Panc1 (cell line): ENCODE results near the gene KCNMA1. TPM values are rescaled to one million over a fixed set of nuclear protein-coding genes. Genes with fewer than 3 reads are reported as not detected.

Experiments
- ATAC-seq: fragments of 200-7000 bp; cut with Tn5 transposase; 2 replicates; pipeline ENCODE4 v1.9.1; 2020; ENCODE audit warnings: mild to moderate bottlenecking, moderate library complexity
- BruUV-seq: library from RNA; stranded (reverse); fragments of 400-500 nt; replicated peaks from 2 replicates; lab custom pipeline; 2021; lab: Mats Ljungman, UMichigan
- CTCF ChIA-PET: fragments of 300-600 bp; sonication (Branson Sonifier 250); formaldehyde crosslinking; loops from one replicate; lab custom pipeline; 2022; ENCODE audit warnings: antibody characterized with exemption; lab: Charles Lee
- POLR2A ChIA-PET: fragments of 300-600 bp; sonication (Branson Sonifier 250); formaldehyde crosslinking; loops from one replicate; lab custom pipeline; 2022; ENCODE audit warnings: antibody characterized with exemption; lab: Charles Lee
- DNase-seq: peaks from one replicate; pipeline ENCODE4 v3.0.0-alpha.2; 2010; ENCODE audit warnings: low read depth, low spot score
- H3K27ac ChIP-seq: 2 replicates; pipeline ENCODE4 v1.5.1; 2011; ENCODE audit warnings: mild to moderate bottlenecking, low read length, inconsistent platforms
- H3K27me3 ChIP-seq: fragments of 200-500 bp; sonication (Bioruptor generic); 2 replicates; pipeline ENCODE4 v1.6.0; 2014; ENCODE audit warnings: low read length, inconsistent platforms; ENCODE audit not compliant: control insufficient read depth, insufficient read depth
- H3K36me3 ChIP-seq: fragments of 200-500 bp; sonication (Bioruptor generic); 2 replicates; pipeline ENCODE4 v1.5.1; 2014; ENCODE audit warnings: inconsistent platforms, mild to moderate bottlenecking, low read length, moderate library complexity; ENCODE audit not compliant: control insufficient read depth, insufficient read depth
- H3K4me1 ChIP-seq: 2 replicates; pipeline ENCODE4 v1.5.1; 2011; ENCODE audit warnings: inconsistent platforms, mild to moderate bottlenecking, low read length, moderate library complexity; ENCODE audit not compliant: control insufficient read depth, insufficient read depth
- H3K4me3 ChIP-seq, 2 experiments: 2 replicates each; pipeline ENCODE4 v1.5.1; 2011 to 2012; ENCODE audit warnings: low read depth in 2 of 2, low read length in 2 of 2, mild to moderate bottlenecking in 2 of 2, inconsistent platforms in 1 of 2, moderate library complexity in 1 of 2
- H3K9me3 ChIP-seq: fragments of 200-500 bp; sonication (Bioruptor generic); 2 replicates; pipeline ENCODE4 v1.5.1; 2014; ENCODE audit warnings: low read depth, mild to moderate bottlenecking, inconsistent platforms, low read length, moderate library complexity; ENCODE audit not compliant: control insufficient read depth, insufficient read depth
- CTCF ChIP-seq: fragments of 450-650 bp; IDR thresholded peaks from 2 replicates; pipeline ENCODE4 v1.5.1; 2017; ENCODE audit warnings: mild to moderate bottlenecking
- POLR2AphosphoS5 ChIP-seq: IDR thresholded peaks from 2 replicates; pipeline ENCODE4 v1.6.1; 2012; ENCODE audit warnings: mild to moderate bottlenecking, low read depth, low read length, moderate library complexity
- REST ChIP-seq, 2 experiments: IDR thresholded peaks; 2 replicates each; pipeline ENCODE4 v1.6.1; 2011 to 2012; ENCODE audit warnings: low read depth in 2 of 2, control low read depth in 1 of 2, low read length in 1 of 2, mild to moderate bottlenecking in 1 of 2, moderate library complexity in 1 of 2; ENCODE audit not compliant: insufficient read depth in 1 of 2
- SIN3A ChIP-seq: IDR thresholded peaks from 2 replicates; pipeline ENCODE4 v1.6.1; 2012; ENCODE audit warnings: low read depth, mild to moderate bottlenecking, low read length, moderate library complexity, borderline replicate concordance; ENCODE audit not compliant: insufficient read depth
- TCF7L2 ChIP-seq: IDR thresholded peaks from 2 replicates; pipeline ENCODE4 v1.6.1; 2011; ENCODE audit warnings: mild to moderate bottlenecking, low read depth, low read length, inconsistent platforms
- in situ Hi-C: cut with HindIII; loops from 2 replicates; pipeline ENCODE4 v1.10.0; 2016; ENCODE audit warnings: low sequenced_read_pairs, low pct_unique_long_range_greater_than_20kb
- intact Hi-C: fragments of 100-400 bp; cut with micrococcal nuclease; formaldehyde crosslinking; loops from one replicate; pipeline ENCODE4 v1.10.0; 2022; ENCODE audit not compliant: unreplicated experiment
- total RNA-seq: library from RNA; stranded (reverse); gene quantifications from one replicate; pipeline ENCODE4 v1.2.1, GENCODE V29; 2021; ENCODE audit not compliant: unreplicated experiment

KCNMA1 gene
- total RNA-seq, 1 experiment from 2014 or later, result 91.9 TPM

- no peak overlapping the region for H3K4me3 ChIP-seq
- ChIA-PET CTCF (interaction anchor here (1.0 kb wide), 1 partner anchor 120 kb away, joined by 3 read pairs; no protein-coding TSS in a partner anchor), POLR2A (no interaction called here)
- H3K9me3 ChIP-seq, result no peaks in the 10 kb centered on the region
- intact Hi-C loops (no loop called here), in situ Hi-C loops (no loop called here)
- TF ChIP-seq REST (IDR thresholded peaks at IDR 0.05; ENCODE audit: insufficient read depth in 1 of 2, low read depth in 2 of 2, low read length in 1 of 2), result no peak
- no peak for TF ChIP-seq TCF7L2
- no peak for TF ChIP-seq SIN3A
- TF ChIP-seq POLR2AphosphoS5, result no peak
- TF ChIP-seq CTCF, result no peak
- DNase-seq (no peak), ATAC-seq (peak; percentile 44; the same call in 1 of the 2 replicates)
- no TSS peak for BruUV-seq
- H3K27ac ChIP-seq, result peak overlapping the region; percentile 41; the same call in 1 of the 2 replicates
- no peaks in the 10 kb centered on the region for H3K36me3 ChIP-seq
- peaks cover 28% of the 10 kb centered on the region for H3K4me1 ChIP-seq
- H3K27me3 ChIP-seq, result no peaks in the 10 kb centered on the region
These were observed 151.8 kb downstream of the KCNMA1 start for GRCh38 chr10:77485847-77486246.

GRCh38 chr10:77482072-77482471 is 155.5 kb downstream of the KCNMA1 start:
- CTCF ChIA-PET, result interaction anchor here (0.7 to 1.2 kb wide), 2 partner anchors 18 to 53 kb away, joined by 3 read pairs; no protein-coding TSS in a partner anchor
- in situ Hi-C loops, result no loop called here

GRCh38 chr10:77479586-77479985 is 158.0 kb downstream of the KCNMA1 start:
- Histone ChIP-seq H3K36me3 (no peaks in the 10 kb centered on the region), H3K27me3 (no peaks in the 10 kb centered on the region), H3K9me3 (no peaks in the 10 kb centered on the region), H3K4me3 (no peak overlapping the region), H3K4me1 (peaks cover 24% of the 10 kb centered on the region), H3K27ac (no peak overlapping the region)
- ChIA-PET CTCF (no interaction called here), POLR2A (no interaction called here)
- intact Hi-C loops, result no loop called here
- no peak for ATAC-seq
- no TSS peak for BruUV-seq
- no peak for TF ChIP-seq POLR2AphosphoS5
- TF ChIP-seq CTCF, result no peak
- no peak for TF ChIP-seq TCF7L2
- TF ChIP-seq REST (IDR thresholded peaks at IDR 0.05; ENCODE audit: insufficient read depth in 1 of 2, low read depth in 2 of 2, low read length in 1 of 2), result no peak
- TF ChIP-seq SIN3A, result no peak
- no peak for DNase-seq
- in situ Hi-C loops, result no loop called here

More at GRCh38 chr10:77482072-77482471, 155.5 kb downstream of the KCNMA1 start:
- Histone ChIP-seq H3K27me3 (no peaks in the 10 kb centered on the region), H3K27ac (no peak overlapping the region), H3K4me1 (peaks cover 44% of the 10 kb centered on the region), H3K9me3 (no peaks in the 10 kb centered on the region), H3K4me3 (no peak overlapping the region), H3K36me3 (no peaks in the 10 kb centered on the region)
- POLR2A ChIA-PET, result no interaction called here
- ATAC-seq (no peak), DNase-seq (no peak)
- no peak for TF ChIP-seq POLR2AphosphoS5
- TF ChIP-seq SIN3A, result no peak
- intact Hi-C loops, result no loop called here
- no TSS peak for BruUV-seq
